H1 (cell line): ENCODE data around the gene MEDAG. TPM values are rescaled to one million over a fixed set of nuclear protein-coding genes. Genes with fewer than 3 reads are reported as not detected.

Experiments
- CHD1 ChIP-seq: IDR thresholded peaks from 2 replicates; pipeline ENCODE4 v1.6.1; 2012; ENCODE audit warnings: low read depth, low read length, improper control_type of control experiment
- FOSL1 ChIP-seq: IDR thresholded peaks from 2 replicates; pipeline ENCODE4 v1.6.1; 2011; ENCODE audit warnings: mild to moderate bottlenecking, low read depth, low read length, moderate library complexity; ENCODE audit not compliant: insufficient read depth
- RAD21 ChIP-seq, 2 experiments: IDR thresholded peaks in 1 of 2; conservative IDR thresholded peaks in 1 of 2; 2 replicates each; pipeline ENCODE4 v1.6.1; 2011; ENCODE audit warnings: low read depth in 2 of 2, low read length in 2 of 2, improper control_type of control experiment in 1 of 2, inconsistent platforms in 1 of 2, mild to moderate bottlenecking in 1 of 2, moderate library complexity in 1 of 2
- SAP30 ChIP-seq: fragments of 300-600 bp; sonication (generic); IDR thresholded peaks from 2 replicates; pipeline ENCODE4 v1.7.1; 2012; ENCODE audit warnings: low read length, moderate library complexity, mild to moderate bottlenecking, inconsistent platforms; ENCODE audit not compliant: insufficient read depth, insufficient replicate concordance
- polyA plus RNA-seq, 7 experiments: library from polyadenylated mRNA; depleted of rRNA in 3 of 7; stranded (reverse) in 5 of 7; unstranded in 2 of 7; fragments of >200 nt in 5 of 7; fragments of 200-250 nt in 2 of 7; gene quantifications; 1 replicate in 5 of 7; 2 replicates in 1 of 7; 4 replicates in 1 of 7; pipeline versions ENCODE4 v1.2.1 to v1.2.3, GENCODE V29; 2011 to 2013; ENCODE audit warnings: missing spikeins in 2 of 7, mixed read lengths in 2 of 7
- total RNA-seq: library from RNA; stranded (reverse); fragmentation: NEBNext Ultra II Directional; extraction: Animal tissue kit (Norgen Biotek cat#: 25700); gene quantifications from 2 replicates; pipeline ENCODE4 v1.2.1, GENCODE V29; 2021
- TF ChIP-seq, protein P1 (sequence below): IDR thresholded peaks from 2 replicates; pipeline ENCODE4 v1.6.1; 2012; ENCODE audit warnings: low read length, inconsistent platforms

The MEDAG gene
- total and polyA plus RNA-seq, 2 of the 8 experiments (the other 6 are each of a cell fraction or from before 2014, with no cell fraction given): 2.1 to 3.1 TPM

GRCh38 chr13:30872276-30872594, 33.8 kb upstream of the MEDAG start (continued):
- TF ChIP-seq SAP30 (no peak), RAD21 (IDR thresholded peaks at IDR 0.05 in 1 of 2, conservative IDR thresholded peaks at IDR 0.05 in 1 of 2; ENCODE audit: low read depth in 2 of 2, low read length in 2 of 2) (no peak), CHD1 (no peak), FOSL1 (no peak)
- TF ChIP-seq, protein P1, sequence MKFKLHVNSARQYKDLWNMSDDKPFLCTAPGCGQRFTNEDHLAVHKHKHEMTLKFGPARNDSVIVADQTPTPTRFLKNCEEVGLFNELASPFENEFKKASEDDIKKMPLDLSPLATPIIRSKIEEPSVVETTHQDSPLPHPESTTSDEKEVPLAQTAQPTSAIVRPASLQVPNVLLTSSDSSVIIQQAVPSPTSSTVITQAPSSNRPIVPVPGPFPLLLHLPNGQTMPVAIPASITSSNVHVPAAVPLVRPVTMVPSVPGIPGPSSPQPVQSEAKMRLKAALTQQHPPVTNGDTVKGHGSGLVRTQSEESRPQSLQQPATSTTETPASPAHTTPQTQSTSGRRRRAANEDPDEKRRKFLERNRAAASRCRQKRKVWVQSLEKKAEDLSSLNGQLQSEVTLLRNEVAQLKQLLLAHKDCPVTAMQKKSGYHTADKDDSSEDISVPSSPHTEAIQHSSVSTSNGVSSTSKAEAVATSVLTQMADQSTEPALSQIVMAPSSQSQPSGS: no peak
- TF ChIP-seq, all 59 proteins: peak for 0
